Measurements from ENCODE around the gene RAD9A. TPM values are rescaled to one million over a fixed set of nuclear protein-coding genes. Genes with fewer than 3 reads are reported as not detected.
A peak's percentile ranks its signal among the peaks of the same experiment; 100 is the strongest.

Gene RAD9A
- total RNA-seq, 1 experiment from 2014 or later, result 43.0 TPM

DNA sequence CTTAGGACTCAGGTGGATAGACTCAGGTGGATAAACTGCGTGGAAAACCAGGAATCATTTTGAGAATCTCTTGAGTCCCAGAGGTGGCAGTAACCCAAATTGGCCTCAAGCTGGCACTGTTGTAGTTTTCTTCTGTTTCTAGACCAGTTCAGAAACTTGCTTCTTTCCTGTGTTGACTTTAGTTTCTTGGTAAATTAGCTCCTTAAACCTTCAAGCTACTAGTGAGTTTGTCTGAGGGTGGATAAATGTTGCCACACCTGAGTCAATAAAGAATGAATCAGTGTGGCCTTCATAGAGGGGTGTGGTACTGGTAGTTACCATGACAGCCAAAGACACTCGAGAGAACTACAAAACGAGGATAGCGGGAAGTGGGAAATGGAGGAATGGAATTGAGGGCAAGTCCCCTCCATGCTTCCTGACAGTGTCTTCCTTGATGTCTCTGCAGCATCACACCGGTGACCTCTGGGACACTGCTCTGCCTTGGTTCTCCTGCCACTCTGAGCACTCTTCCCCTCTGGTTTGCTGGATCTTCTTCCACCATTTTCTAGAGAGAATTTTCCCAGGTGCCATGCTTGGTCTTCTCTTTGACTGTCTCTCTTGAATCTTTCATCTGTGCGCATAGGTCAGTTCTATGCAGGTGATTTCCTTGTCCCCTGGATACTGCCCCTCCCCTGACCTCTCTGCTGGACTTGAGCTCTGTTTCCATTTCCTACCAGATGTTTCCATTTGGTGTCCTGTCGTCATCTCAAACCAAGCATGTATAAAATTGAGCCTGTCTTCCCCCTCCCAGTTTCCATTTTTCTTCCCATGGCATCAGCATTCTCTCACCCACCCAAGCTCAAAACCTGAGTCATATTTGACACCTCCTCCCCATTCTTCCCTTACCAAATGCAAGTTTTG lies 45.6 kb upstream of the RAD9A start:
- intact Hi-C loops (cut with micrococcal nuclease; ENCODE audit: unreplicated experiment), result no loop called here
- no TSS peak for BruUV-seq (replicated peaks)
- CTCF ChIA-PET, result interaction anchor here (0.5 to 1.9 kb wide), 7 partner anchors 10 to 99 kb away, joined by 3 to 5 read pairs (median 4); partner anchors contain the start of gene CLCF1

DNA sequence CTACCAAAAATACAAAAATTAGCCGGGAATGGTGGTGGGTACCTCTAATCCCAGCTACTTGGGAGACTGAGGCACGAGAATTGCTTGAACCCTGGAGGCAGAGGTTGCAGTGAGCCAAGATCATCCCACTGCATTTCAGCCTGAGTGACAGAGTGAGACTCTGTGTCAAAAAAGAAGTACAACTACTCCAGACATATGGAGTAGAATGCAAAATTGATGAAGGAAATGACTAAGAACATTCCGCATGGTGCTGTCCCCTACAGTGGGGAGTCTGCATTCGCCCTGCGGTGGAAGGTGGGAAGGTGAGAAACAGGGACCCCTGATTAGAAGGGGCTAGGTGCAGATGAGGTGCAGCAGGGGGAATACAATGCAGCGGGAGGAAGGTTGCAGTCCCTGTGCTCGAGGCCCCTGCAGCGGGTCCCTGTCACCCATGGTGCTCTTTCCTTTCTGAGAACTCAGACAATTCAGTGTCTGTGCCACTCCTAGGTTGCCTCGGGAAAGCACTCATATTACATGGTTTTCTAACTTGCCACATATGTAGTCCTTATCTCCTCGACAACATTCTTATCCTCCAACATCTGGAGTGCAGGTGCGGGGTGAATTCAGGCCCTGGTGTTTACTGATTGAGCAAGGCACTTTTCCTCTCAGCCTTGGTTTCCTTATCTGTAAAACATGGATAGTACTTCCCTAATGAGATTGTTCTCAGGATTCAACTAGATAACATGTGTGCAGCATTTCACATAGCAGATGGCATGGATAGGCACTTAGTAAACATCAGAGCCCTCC lies 43.6 kb upstream of the RAD9A start:
- H3K4me1 ChIP-seq (ENCODE audit: insufficient read depth, low read length, poor library complexity, severe bottlenecking), result peaks cover 9% of the 10 kb centered on the region
- no peaks in the 10 kb centered on the region for H3K27me3 ChIP-seq (replicated peaks; ENCODE audit: insufficient read depth, low read depth, low read length, poor library complexity)
- intact Hi-C loops (cut with micrococcal nuclease; ENCODE audit: unreplicated experiment), result no loop called here
- ChIA-PET CTCF (interaction anchor here (0.6 kb wide), 1 partner anchor 28 kb away, joined by 7 read pairs; no protein-coding TSS in a partner anchor), POLR2A (ENCODE audit: low non-redundant PET) (no interaction called here)
- no peak for TF ChIP-seq EZH2 (IDR thresholded peaks at IDR 0.05; ENCODE audit: borderline replicate concordance, low read depth, low read length, poor library complexity, severe bottlenecking)
- TF ChIP-seq, protein P1, sequence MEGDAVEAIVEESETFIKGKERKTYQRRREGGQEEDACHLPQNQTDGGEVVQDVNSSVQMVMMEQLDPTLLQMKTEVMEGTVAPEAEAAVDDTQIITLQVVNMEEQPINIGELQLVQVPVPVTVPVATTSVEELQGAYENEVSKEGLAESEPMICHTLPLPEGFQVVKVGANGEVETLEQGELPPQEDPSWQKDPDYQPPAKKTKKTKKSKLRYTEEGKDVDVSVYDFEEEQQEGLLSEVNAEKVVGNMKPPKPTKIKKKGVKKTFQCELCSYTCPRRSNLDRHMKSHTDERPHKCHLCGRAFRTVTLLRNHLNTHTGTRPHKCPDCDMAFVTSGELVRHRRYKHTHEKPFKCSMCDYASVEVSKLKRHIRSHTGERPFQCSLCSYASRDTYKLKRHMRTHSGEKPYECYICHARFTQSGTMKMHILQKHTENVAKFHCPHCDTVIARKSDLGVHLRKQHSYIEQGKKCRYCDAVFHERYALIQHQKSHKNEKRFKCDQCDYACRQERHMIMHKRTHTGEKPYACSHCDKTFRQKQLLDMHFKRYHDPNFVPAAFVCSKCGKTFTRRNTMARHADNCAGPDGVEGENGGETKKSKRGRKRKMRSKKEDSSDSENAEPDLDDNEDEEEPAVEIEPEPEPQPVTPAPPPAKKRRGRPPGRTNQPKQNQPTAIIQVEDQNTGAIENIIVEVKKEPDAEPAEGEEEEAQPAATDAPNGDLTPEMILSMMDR (conservative IDR thresholded peaks at IDR 0.05; ENCODE audit: low read depth, low read length), result no peak
- DNase-seq (ENCODE audit: low spot score), result no peak
- no TSS peak for BruUV-seq (replicated peaks)
- H3K4me3 ChIP-seq (ENCODE audit: low read depth, low read length, poor library complexity, severe bottlenecking), result no peak overlapping the region
- no peaks in the 10 kb centered on the region for H3K36me3 ChIP-seq (ENCODE audit: insufficient read depth, low read length, poor library complexity, severe bottlenecking)
- H3K27ac ChIP-seq (ENCODE audit: low read depth, low read length, poor library complexity, severe bottlenecking), result no peak overlapping the region
- no peaks in the 10 kb centered on the region for H3K9me3 ChIP-seq (ENCODE audit: low read depth, low read length, poor library complexity, severe bottlenecking)

More for the DNA sequence above, 45.6 kb upstream of the RAD9A start:
- no peaks in the 10 kb centered on the region for H3K36me3 ChIP-seq (ENCODE audit: insufficient read depth, low read length, poor library complexity, severe bottlenecking)
- POLR2A ChIA-PET (ENCODE audit: low non-redundant PET), result interaction anchor here (0.6 to 0.9 kb wide), 2 partner anchors 29 to 145 kb away, joined by 3 to 4 read pairs; no protein-coding TSS in a partner anchor
- no peak for TF ChIP-seq EZH2 (IDR thresholded peaks at IDR 0.05; ENCODE audit: borderline replicate concordance, low read depth, low read length, poor library complexity, severe bottlenecking)
- TF ChIP-seq, protein P1 (conservative IDR thresholded peaks at IDR 0.05; ENCODE audit: low read depth, low read length), result peak; percentile 84
- no peaks in the 10 kb centered on the region for H3K4me1 ChIP-seq (ENCODE audit: insufficient read depth, low read length, poor library complexity, severe bottlenecking)
- DNase-seq (ENCODE audit: low spot score), result peak; percentile 60
- H3K4me3 ChIP-seq (ENCODE audit: low read depth, low read length, poor library complexity, severe bottlenecking), result no peak overlapping the region
- H3K9me3 ChIP-seq (ENCODE audit: low read depth, low read length, poor library complexity, severe bottlenecking), result no peaks in the 10 kb centered on the region
- no peak overlapping the region for H3K27ac ChIP-seq (ENCODE audit: low read depth, low read length, poor library complexity, severe bottlenecking)
- no peaks in the 10 kb centered on the region for H3K27me3 ChIP-seq (replicated peaks; ENCODE audit: insufficient read depth, low read depth, low read length, poor library complexity)

DNA sequence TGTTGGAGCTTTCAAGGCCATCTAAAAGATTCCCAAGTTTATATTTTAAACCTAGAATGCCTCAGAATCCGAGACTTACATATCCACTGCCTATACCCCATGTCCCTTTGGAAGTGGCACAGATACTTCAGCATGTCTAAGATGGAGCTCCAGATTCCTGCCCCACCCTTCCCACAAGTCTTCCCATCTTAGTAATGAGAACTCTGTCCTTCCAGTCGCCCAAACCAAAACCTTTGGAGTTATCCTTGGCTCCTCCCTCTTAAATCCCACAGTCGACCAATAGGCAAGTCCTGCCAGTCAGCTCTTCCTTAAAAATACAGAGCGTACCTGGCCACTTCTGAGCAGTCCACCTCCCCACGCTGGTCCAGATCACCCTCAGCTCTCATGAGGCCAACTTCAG lies 42.8 kb upstream of the RAD9A start:
- intact Hi-C loops (cut with micrococcal nuclease; ENCODE audit: unreplicated experiment), result no loop called here
- POLR2A ChIA-PET (ENCODE audit: low non-redundant PET), result no interaction called here
- H3K27ac ChIP-seq (ENCODE audit: low read depth, low read length, poor library complexity, severe bottlenecking), result no peak overlapping the region
- H3K36me3 ChIP-seq (ENCODE audit: insufficient read depth, low read length, poor library complexity, severe bottlenecking), result no peaks in the 10 kb centered on the region
- no peaks in the 10 kb centered on the region for H3K27me3 ChIP-seq (replicated peaks; ENCODE audit: insufficient read depth, low read depth, low read length, poor library complexity)
- no TSS peak for BruUV-seq (replicated peaks)
- TF ChIP-seq EZH2 (IDR thresholded peaks at IDR 0.05; ENCODE audit: borderline replicate concordance, low read depth, low read length, poor library complexity, severe bottlenecking), result no peak
- TF ChIP-seq, protein P1 (conservative IDR thresholded peaks at IDR 0.05; ENCODE audit: low read depth, low read length), result no peak
- DNase-seq (ENCODE audit: low spot score), result no peak
- H3K4me3 ChIP-seq (ENCODE audit: low read depth, low read length, poor library complexity, severe bottlenecking), result no peak overlapping the region
- CTCF ChIA-PET, result interaction anchor here (0.6 to 1.1 kb wide), 4 partner anchors 22 to 43 kb away, joined by 3 to 7 read pairs (median 4); partner anchors contain the start of gene RAD9A
- peaks cover 12% of the 10 kb centered on the region for H3K4me1 ChIP-seq (ENCODE audit: insufficient read depth, low read length, poor library complexity, severe bottlenecking)
- H3K9me3 ChIP-seq (ENCODE audit: low read depth, low read length, poor library complexity, severe bottlenecking), result no peaks in the 10 kb centered on the region
